Stimulated activated naive CD8-positive, alpha-beta T cell treated with anti-CD3 and anti-CD28 coated beads, Interleukin-15, Interleukin-2, amounts not matched to agents 100 ng/mL and 50 ng/mL, for 24 hours (primary cell): ENCODE results near the gene ZEB1.
"Not testable (repeated sequence)": the region's sequence is repeated elsewhere in the genome, so short reads cannot be mapped to it uniquely, and the experiment has no call there.

ENCODE experiments used
- H3K27ac Mint-ChIP-seq: one replicate; pipeline ENCODE4 v1.8.0; 2021; ENCODE audit warnings: mild to moderate bottlenecking, mixed read lengths
- H3K27me3 Mint-ChIP-seq: one replicate; pipeline ENCODE4 v1.8.0; 2021; ENCODE audit warnings: mixed read lengths
- H3K36me3 Mint-ChIP-seq: one replicate; pipeline ENCODE4 v1.8.0; 2021; ENCODE audit warnings: low read depth, mixed read lengths
- H3K4me1 Mint-ChIP-seq: one replicate; pipeline ENCODE4 v1.8.0; 2021; ENCODE audit warnings: low read depth, mixed read lengths
- H3K4me3 Mint-ChIP-seq: one replicate; pipeline ENCODE4 v1.8.0; 2021; ENCODE audit warnings: mild to moderate bottlenecking, mixed read lengths
- H3K9me3 Mint-ChIP-seq: one replicate; pipeline ENCODE4 v1.8.0; 2021; ENCODE audit warnings: mixed read lengths

The ZEB1 gene

GRCh38 chr10:31343009-31343408 lies 24.0 kb downstream of the ZEB1 start:
- Mint-ChIP-seq H3K27ac (no peak overlapping the region), H3K4me3 (no peak overlapping the region), H3K36me3 (no peaks in the 10 kb centered on the region), H3K9me3 (no peaks in the 10 kb centered on the region), H3K27me3 (no peaks in the 10 kb centered on the region), H3K4me1 (peaks cover 44% of the 10 kb centered on the region)

GRCh38 chr10:31343551-31343950 lies 24.5 kb downstream of the ZEB1 start:
- Mint-ChIP-seq H3K27ac (no peak overlapping the region), H3K9me3 (no peaks in the 10 kb centered on the region), H3K4me1 (peaks cover 44% of the 10 kb centered on the region), H3K4me3 (no peak overlapping the region), H3K36me3 (no peaks in the 10 kb centered on the region), H3K27me3 (no peaks in the 10 kb centered on the region)

- Mint-ChIP-seq H3K36me3 (peaks cover 3% of the 10 kb centered on the region), H3K27ac (no peak overlapping the region), H3K27me3 (no peaks in the 10 kb centered on the region), H3K4me3 (no peak overlapping the region), H3K9me3 (no peaks in the 10 kb centered on the region), H3K4me1 (peaks cover 56% of the 10 kb centered on the region)
Observed at GRCh38 chr10:31345886-31346285, 26.9 kb downstream of the ZEB1 start.

- H3K36me3 Mint-ChIP-seq = peaks cover 3% of the 10 kb centered on the region
- peaks cover 58% of the 10 kb centered on the region for H3K4me1 Mint-ChIP-seq
- H3K9me3 Mint-ChIP-seq = no peaks in the 10 kb centered on the region
- no peak overlapping the region for H3K4me3 Mint-ChIP-seq
- peak overlapping the region; percentile 34 for H3K27ac Mint-ChIP-seq
- no peaks in the 10 kb centered on the region for H3K27me3 Mint-ChIP-seq
Observed at GRCh38 chr10:31346953-31347352, 27.9 kb downstream of the ZEB1 start.

GRCh38 chr10:31347705-31348104 lies 28.7 kb downstream of the ZEB1 start:
- H3K36me3 Mint-ChIP-seq = peaks cover 3% of the 10 kb centered on the region
- no peaks in the 10 kb centered on the region for H3K9me3 Mint-ChIP-seq
- no peaks in the 10 kb centered on the region for H3K27me3 Mint-ChIP-seq
- peaks cover 66% of the 10 kb centered on the region for H3K4me1 Mint-ChIP-seq
- peak overlapping the region; percentile 75 for H3K27ac Mint-ChIP-seq
- peak overlapping the region; percentile 51 for H3K4me3 Mint-ChIP-seq

- no peaks in the 10 kb centered on the region for H3K9me3 Mint-ChIP-seq
- H3K4me3 Mint-ChIP-seq = no peak overlapping the region
- no peak overlapping the region for H3K27ac Mint-ChIP-seq
- H3K27me3 Mint-ChIP-seq = no peaks in the 10 kb centered on the region
- H3K4me1 Mint-ChIP-seq = peaks cover 80% of the 10 kb centered on the region
- H3K36me3 Mint-ChIP-seq = peaks cover 3% of the 10 kb centered on the region
Observed at GRCh38 chr10:31350891-31351290, 31.9 kb downstream of the ZEB1 start.

- peak overlapping the region; percentile 40 for H3K27ac Mint-ChIP-seq
- H3K9me3 Mint-ChIP-seq = no peaks in the 10 kb centered on the region
Observed at GRCh38 chr10:31352436-31353226, 33.6 kb downstream of the ZEB1 start.

GRCh38 chr10:31353574-31353973 lies 34.6 kb downstream of the ZEB1 start:
- Mint-ChIP-seq H3K27ac (peak overlapping the region; percentile 6), H3K4me3 (no peak overlapping the region), H3K27me3 (no peaks in the 10 kb centered on the region), H3K36me3 (peaks cover 3% of the 10 kb centered on the region), H3K9me3 (no peaks in the 10 kb centered on the region), H3K4me1 (peaks cover 69% of the 10 kb centered on the region)

More at GRCh38 chr10:31352436-31353226, 33.6 kb downstream of the ZEB1 start:
- Mint-ChIP-seq H3K4me1 (peaks cover 71% of the 10 kb centered on the region), H3K4me3 (no peak overlapping the region), H3K36me3 (peaks cover 3% of the 10 kb centered on the region), H3K27me3 (no peaks in the 10 kb centered on the region)

GRCh38 chr10:31358688-31359330 lies 39.8 kb downstream of the ZEB1 start:
- Mint-ChIP-seq H3K4me1 (peaks cover 44% of the 10 kb centered on the region), H3K9me3 (no peaks in the 10 kb centered on the region), H3K27me3 (no peaks in the 10 kb centered on the region), H3K36me3 (peaks cover 27% of the 10 kb centered on the region), H3K27ac (no peak overlapping the region), H3K4me3 (no peak overlapping the region)

GRCh38 chr10:31359979-31360378 lies 41.0 kb downstream of the ZEB1 start:
- H3K36me3 Mint-ChIP-seq = peaks cover 34% of the 10 kb centered on the region
- H3K4me1 Mint-ChIP-seq = peaks cover 34% of the 10 kb centered on the region
- no peaks in the 10 kb centered on the region for H3K9me3 Mint-ChIP-seq
- H3K27ac Mint-ChIP-seq = no peak overlapping the region
- no peak overlapping the region for H3K4me3 Mint-ChIP-seq
- H3K27me3 Mint-ChIP-seq = no peaks in the 10 kb centered on the region

GRCh38 chr10:31361475-31361874 lies 42.5 kb downstream of the ZEB1 start:
- H3K27me3 Mint-ChIP-seq, H3K4me3 Mint-ChIP-seq, H3K9me3 Mint-ChIP-seq, H3K27ac Mint-ChIP-seq: not testable (repeated sequence)
- H3K4me1 Mint-ChIP-seq = peaks cover 22% of the 10 kb centered on the region
- peaks cover 38% of the 10 kb centered on the region for H3K36me3 Mint-ChIP-seq

- Mint-ChIP-seq H3K27me3 (no peaks in the 10 kb centered on the region), H3K27ac (no peak overlapping the region), H3K36me3 (peaks cover 38% of the 10 kb centered on the region), H3K4me1 (peaks cover 19% of the 10 kb centered on the region), H3K4me3 (no peak overlapping the region), H3K9me3 (no peaks in the 10 kb centered on the region)
Observed at GRCh38 chr10:31362023-31362641, 43.1 kb downstream of the ZEB1 start.

GRCh38 chr10:31363696-31364095 lies 44.7 kb downstream of the ZEB1 start:
- H3K4me3 Mint-ChIP-seq, H3K9me3 Mint-ChIP-seq: not testable (repeated sequence)
- peaks cover 38% of the 10 kb centered on the region for H3K36me3 Mint-ChIP-seq

GRCh38 chr10:31364238-31364637 lies 45.2 kb downstream of the ZEB1 start:
- not testable (repeated sequence) for H3K27me3 Mint-ChIP-seq, H3K9me3 Mint-ChIP-seq, H3K27ac Mint-ChIP-seq, H3K4me3 Mint-ChIP-seq
- Mint-ChIP-seq H3K36me3 (peaks cover 38% of the 10 kb centered on the region), H3K4me1 (peaks cover 17% of the 10 kb centered on the region)

More at GRCh38 chr10:31363696-31364095, 44.7 kb downstream of the ZEB1 start:
- not testable (repeated sequence) for H3K27ac Mint-ChIP-seq, H3K27me3 Mint-ChIP-seq
- peaks cover 17% of the 10 kb centered on the region for H3K4me1 Mint-ChIP-seq

- Mint-ChIP-seq H3K4me3 (no peak overlapping the region), H3K9me3 (no peaks in the 10 kb centered on the region), H3K27me3 (no peaks in the 10 kb centered on the region), H3K4me1 (peaks cover 36% of the 10 kb centered on the region), H3K27ac (no peak overlapping the region), H3K36me3 (peaks cover 20% of the 10 kb centered on the region)
Observed at GRCh38 chr10:31366703-31367102, 47.7 kb downstream of the ZEB1 start.
